Measurements from ENCODE around the gene NEURL4.
A peak's percentile ranks its signal among the peaks of the same experiment; 100 is the strongest.

Gene NEURL4

GRCh38 chr17:7325031-7325528 is 4.1 kb downstream of the NEURL4 start:
- Histone ChIP-seq H3K27me3 (ENCODE audit: low read depth, low read length) (no peaks in the 10 kb centered on the region), H3K9ac (ENCODE audit: low read length) (no peak overlapping the region), H3K4me3 (ENCODE audit: low read length) (no peak overlapping the region), H3K36me3 (replicated peaks; ENCODE audit: low read depth, low read length) (peaks cover 17% of the 10 kb centered on the region), H2AFZ (ENCODE audit: low read depth, low read length) (no peak overlapping the region), H3K79me2 (ENCODE audit: low read length) (peaks cover 16% of the 10 kb centered on the region), H3K4me2 (ENCODE audit: low read length) (no peak overlapping the region), H3K4me1 (ENCODE audit: low read length) (peaks cover 8% of the 10 kb centered on the region), H3K27ac (ENCODE audit: low read length) (no peak overlapping the region), H4K20me1 (ENCODE audit: insufficient read depth, low read length) (no peaks in the 10 kb centered on the region), H3K9me3 (ENCODE audit: insufficient read depth, low read length) (no peaks in the 10 kb centered on the region)
- TF ChIP-seq EZH2phosphoT487 (IDR thresholded peaks at IDR 0.05; ENCODE audit: low read depth), result no peak
- no peak for TF ChIP-seq CTCF (IDR thresholded peaks at IDR 0.05; ENCODE audit: low read depth, low read length)

- Histone ChIP-seq H3K4me1 (ENCODE audit: low read length) (peaks cover 8% of the 10 kb centered on the region), H3K4me2 (ENCODE audit: low read length) (no peak overlapping the region), H2AFZ (ENCODE audit: low read depth, low read length) (no peak overlapping the region), H3K4me3 (ENCODE audit: low read length) (no peak overlapping the region), H3K79me2 (ENCODE audit: low read length) (peaks cover 16% of the 10 kb centered on the region), H3K27me3 (ENCODE audit: low read depth, low read length) (no peaks in the 10 kb centered on the region), H3K36me3 (replicated peaks; ENCODE audit: low read depth, low read length) (peaks cover 17% of the 10 kb centered on the region), H4K20me1 (ENCODE audit: insufficient read depth, low read length) (no peaks in the 10 kb centered on the region), H3K9ac (ENCODE audit: low read length) (no peak overlapping the region), H3K9me3 (ENCODE audit: insufficient read depth, low read length) (no peaks in the 10 kb centered on the region), H3K27ac (ENCODE audit: low read length) (no peak overlapping the region)
- TF ChIP-seq EZH2phosphoT487 (IDR thresholded peaks at IDR 0.05; ENCODE audit: low read depth) (no peak), CTCF (IDR thresholded peaks at IDR 0.05; ENCODE audit: low read depth, low read length) (no peak; the same call in 1 of the 2 replicates)
These were observed 4.7 kb downstream of the NEURL4 start for GRCh38 chr17:7324438-7324779.

- Histone ChIP-seq H3K27me3 (ENCODE audit: low read depth, low read length) (no peaks in the 10 kb centered on the region), H3K79me2 (ENCODE audit: low read length) (peaks cover 15% of the 10 kb centered on the region), H3K9me3 (ENCODE audit: insufficient read depth, low read length) (no peaks in the 10 kb centered on the region), H3K4me1 (ENCODE audit: low read length) (peaks cover 8% of the 10 kb centered on the region), H4K20me1 (ENCODE audit: insufficient read depth, low read length) (no peaks in the 10 kb centered on the region), H2AFZ (ENCODE audit: low read depth, low read length) (no peak overlapping the region), H3K4me3 (ENCODE audit: low read length) (no peak overlapping the region), H3K4me2 (ENCODE audit: low read length) (no peak overlapping the region), H3K27ac (ENCODE audit: low read length) (no peak overlapping the region), H3K36me3 (replicated peaks; ENCODE audit: low read depth, low read length) (peaks cover 17% of the 10 kb centered on the region), H3K9ac (ENCODE audit: low read length) (no peak overlapping the region)
- TF ChIP-seq EZH2phosphoT487 (IDR thresholded peaks at IDR 0.05; ENCODE audit: low read depth) (no peak), CTCF (IDR thresholded peaks at IDR 0.05; ENCODE audit: low read depth, low read length) (peak; percentile 69)
These were observed 5.3 kb downstream of the NEURL4 start for GRCh38 chr17:7323731-7324437.

- TF ChIP-seq CTCF (IDR thresholded peaks at IDR 0.05; ENCODE audit: low read depth, low read length), result no peak
- Histone ChIP-seq H2AFZ (ENCODE audit: low read depth, low read length) (no peak overlapping the region), H3K36me3 (replicated peaks; ENCODE audit: low read depth, low read length) (peaks cover 20% of the 10 kb centered on the region), H3K9ac (ENCODE audit: low read length) (no peak overlapping the region), H4K20me1 (ENCODE audit: insufficient read depth, low read length) (no peaks in the 10 kb centered on the region), H3K4me2 (ENCODE audit: low read length) (no peak overlapping the region), H3K27ac (ENCODE audit: low read length) (no peak overlapping the region), H3K27me3 (ENCODE audit: low read depth, low read length) (no peaks in the 10 kb centered on the region), H3K9me3 (ENCODE audit: insufficient read depth, low read length) (no peaks in the 10 kb centered on the region), H3K79me2 (ENCODE audit: low read length) (peaks cover 3% of the 10 kb centered on the region), H3K4me3 (ENCODE audit: low read length) (no peak overlapping the region), H3K4me1 (ENCODE audit: low read length) (peaks cover under 1% of the 10 kb centered on the region)
These were observed 6.5 kb downstream of the NEURL4 start for GRCh38 chr17:7322520-7323194.
